Tongue (tissue), 2 donors: ENCODE results near the gene TBXAS1. TPM values are rescaled to one million over a fixed set of nuclear protein-coding genes. Genes with fewer than 3 reads are reported as not detected.

Experiments used
- DNase-seq: peaks from one replicate; pipeline ENCODE4 v3.0.0-alpha.2; 2015
- total RNA-seq: library from RNA; depleted of rRNA; stranded (reverse); fragments of >200 nt; gene quantifications from one replicate; pipeline ENCODE4 v1.2.3, GENCODE V29; 2014

Gene TBXAS1
- total RNA-seq, 1 donor from 2014 or later = 7.6 TPM

DNA sequence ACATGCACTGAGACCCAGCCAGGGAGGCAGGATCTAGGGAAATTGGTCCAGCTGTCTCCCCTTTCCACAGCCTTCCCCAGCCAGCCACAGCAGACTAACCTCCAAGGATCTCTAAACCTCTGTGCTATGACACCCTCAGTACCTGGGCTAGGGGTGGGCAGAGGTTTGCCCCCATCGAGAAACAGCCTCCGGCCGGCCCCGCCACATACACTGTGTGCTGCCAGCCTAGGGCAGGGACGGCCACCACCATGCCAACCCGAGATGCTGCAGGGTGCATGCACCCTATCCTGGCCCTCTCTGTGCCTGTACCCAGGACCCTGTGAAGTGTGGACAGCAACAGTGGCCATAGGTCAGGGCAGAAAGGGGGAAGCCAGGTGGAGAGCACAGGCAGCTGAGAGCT is 175.6 kb downstream of the TBXAS1 start:
- DNase-seq = no peak

DNA sequence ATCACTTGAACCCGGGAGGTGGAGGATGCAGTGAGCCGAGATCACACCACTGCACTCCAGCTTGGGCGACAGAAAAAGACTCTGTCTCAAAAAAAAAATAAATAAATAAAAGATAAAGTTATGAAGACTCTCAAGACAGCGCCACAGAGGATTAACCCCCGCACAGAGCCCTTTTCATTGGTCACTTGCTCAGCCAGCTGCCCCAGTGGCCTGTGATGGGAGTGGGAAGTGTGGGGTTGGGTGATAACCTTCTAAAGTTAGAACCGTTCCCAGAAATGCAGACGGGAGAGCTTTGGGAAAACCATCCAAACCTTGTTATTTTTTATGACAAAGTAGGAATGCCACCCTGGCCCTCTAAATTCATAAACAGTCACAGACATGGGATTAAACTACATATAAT is 176.3 kb downstream of the TBXAS1 start:
- DNase-seq = no peak

DNA sequence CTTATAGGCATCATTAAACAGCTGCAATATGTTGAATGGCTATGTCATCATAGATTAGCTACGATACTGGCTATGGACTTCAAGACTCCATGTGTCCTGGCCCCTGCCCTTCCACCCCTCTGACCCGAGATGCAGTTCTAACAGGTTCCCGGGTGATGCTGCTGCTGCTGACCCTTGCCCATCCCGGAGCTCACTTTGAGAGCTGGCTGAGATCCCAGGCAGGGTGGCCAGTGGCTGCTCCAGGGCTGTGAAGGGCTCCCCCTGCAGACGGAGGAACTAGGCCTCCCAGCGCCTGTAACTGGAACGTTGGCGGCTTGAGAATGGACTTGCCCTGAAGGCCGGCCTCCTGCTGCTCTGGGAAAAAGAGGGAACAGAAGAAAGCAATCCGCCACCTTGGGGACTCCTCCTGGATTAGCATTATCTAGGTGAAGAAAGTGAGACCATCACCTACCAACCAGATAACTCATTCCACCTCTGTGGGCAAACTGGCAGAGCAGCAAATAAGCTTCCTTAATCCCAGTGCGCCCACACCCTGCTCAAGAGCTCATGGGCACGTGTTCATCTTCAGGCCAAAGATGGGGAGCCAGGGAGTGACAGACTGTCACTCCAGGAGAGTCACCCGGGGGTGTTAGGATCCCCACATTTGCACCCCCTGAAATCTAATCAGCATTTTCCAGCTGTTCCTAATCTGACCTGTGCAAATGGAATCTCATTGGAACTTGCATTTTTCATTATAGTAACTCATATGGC is 176.9 kb downstream of the TBXAS1 start:
- DNase-seq = no peak

DNA sequence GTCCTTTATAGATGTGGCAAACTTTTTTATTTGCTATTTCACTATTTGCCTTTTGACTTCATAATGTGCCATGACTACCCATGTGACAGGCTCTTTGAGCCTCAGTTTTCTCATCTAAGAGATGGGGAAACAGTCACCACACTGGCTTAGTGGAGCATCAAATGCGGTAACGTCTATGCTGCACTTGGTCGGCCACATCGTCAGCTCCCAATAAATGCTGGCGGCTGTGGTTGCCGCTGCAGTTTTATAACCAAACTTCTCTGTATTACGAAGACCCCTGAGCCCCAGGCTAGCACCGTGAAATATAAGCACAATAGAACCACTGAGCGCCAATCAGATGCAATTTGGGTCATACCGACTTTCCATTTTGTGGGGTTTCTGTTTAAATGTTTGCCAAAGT is 177.5 kb downstream of the TBXAS1 start:
- DNase-seq = no peak

DNA sequence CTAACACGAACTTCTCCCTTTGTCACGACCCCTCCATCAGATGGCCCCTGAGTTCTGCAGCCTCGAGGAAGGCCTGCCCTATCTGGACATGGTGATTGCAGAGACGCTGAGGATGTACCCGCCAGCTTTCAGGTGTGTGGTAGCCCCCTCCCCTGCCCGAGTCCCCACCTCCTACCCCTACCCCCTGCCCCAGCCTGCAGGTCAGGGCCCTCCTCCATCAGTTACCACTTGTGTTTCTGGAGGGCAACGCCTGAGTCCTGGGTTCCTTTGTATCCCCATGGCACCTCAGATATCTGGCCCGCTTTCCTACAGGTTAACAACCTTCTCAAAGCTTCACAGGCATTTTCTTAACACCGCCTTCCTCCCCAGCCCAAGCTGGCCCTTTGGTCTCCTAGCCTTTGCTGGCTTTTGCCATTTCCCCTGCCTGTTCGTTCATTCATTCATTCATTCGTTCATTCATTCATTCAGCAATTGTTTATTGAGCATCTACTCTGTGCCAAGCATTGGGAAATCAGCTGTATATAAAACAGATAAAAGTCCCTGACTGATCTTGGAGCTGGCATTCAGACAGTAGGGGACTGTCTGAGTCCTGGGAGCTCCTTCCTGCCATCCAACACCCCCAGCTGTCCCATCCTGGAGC is 178.1 kb downstream of the TBXAS1 start:
- DNase-seq = no peak

DNA sequence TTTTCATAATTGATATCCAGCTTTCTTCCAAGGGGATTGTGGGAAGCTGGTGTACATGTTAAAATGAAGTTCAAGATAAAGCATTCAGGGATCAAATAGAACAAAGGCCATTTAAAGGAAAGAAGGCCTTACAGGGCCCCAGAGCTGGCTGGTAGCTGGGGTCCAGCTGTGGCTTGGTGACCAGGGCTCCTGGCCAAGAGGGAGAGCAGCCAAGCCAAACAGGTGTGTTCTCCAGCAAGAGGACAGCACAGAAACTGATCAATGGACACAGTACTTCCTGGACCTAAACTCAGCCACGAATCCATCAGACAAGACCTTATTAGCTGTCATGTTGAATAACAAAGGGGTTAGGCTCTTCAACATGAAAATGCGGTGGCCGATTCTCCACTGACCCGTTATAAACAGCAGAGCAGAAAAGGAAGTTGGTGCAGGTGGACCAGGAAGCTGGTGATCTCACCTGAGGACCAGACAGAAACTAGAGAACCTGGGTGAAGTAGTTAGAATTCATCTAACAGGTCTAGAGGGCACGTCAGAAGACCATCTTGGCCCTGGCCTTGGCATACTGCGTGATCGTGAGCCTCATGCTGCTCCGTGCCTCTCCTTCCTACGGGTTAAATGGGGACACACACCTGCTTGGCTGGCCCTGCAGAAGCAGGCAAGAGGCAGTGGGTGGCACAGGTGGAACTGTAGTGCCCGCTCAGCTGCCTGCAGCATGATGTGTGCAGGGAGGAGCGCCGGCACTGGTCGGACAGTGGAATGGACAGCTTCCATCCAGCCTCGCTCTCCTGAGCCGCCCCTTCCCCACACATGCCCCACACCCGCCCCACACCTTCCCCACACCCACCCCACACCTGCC is 179.9 kb downstream of the TBXAS1 start:
- no peak for DNase-seq

DNA sequence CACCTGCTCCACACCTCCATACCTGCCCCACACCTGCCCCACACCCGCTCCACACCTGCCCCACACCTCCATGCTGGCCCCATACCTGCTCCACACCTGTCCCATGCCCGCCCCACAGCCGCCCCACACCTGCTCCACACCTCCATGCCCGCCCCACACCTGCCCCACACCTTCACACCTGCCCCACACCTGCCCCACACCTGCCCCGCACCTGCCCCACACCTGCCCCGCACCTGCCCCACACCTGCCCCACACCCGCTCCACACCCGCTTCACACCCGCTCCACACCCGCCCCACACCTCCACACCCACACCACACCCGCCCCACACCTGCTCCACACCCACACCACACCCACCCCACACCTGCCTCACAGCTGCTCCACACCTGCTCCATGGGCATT is 180.7 kb downstream of the TBXAS1 start:
- DNase-seq = no peak

DNA sequence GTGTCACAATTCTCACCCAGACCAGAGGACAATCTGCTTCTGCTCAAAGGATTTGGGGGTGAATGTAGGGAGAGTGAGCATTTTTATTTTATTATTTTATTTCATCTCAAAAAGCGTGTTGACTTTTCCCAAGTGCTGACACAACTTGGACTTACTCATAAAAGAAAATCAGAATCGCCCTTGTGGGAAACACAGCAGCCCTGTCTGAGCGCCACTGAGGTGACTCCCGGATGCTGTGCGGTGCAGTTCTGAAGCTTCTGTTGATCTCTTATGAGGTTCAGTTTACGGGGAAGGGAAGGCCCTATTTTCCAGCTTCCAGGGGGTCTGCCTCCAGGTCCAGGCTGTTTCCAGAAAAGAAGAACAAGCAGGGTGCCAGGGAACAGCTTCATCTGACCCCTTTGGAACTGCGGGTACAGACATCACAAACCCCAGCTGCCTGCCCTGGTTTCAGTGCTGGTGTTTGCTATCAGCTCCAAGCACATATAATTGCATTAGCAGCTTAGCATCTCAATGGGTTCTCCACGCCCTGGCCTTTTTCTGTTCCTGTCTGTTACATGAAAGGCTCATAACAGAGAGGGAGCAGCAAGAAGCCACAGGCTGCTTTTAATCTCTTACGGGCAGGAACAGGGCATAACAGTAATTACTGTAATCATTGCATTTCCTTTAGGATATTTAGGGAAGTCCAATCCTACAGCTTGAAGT is 181.3 kb downstream of the TBXAS1 start:
- DNase-seq = no peak

DNA sequence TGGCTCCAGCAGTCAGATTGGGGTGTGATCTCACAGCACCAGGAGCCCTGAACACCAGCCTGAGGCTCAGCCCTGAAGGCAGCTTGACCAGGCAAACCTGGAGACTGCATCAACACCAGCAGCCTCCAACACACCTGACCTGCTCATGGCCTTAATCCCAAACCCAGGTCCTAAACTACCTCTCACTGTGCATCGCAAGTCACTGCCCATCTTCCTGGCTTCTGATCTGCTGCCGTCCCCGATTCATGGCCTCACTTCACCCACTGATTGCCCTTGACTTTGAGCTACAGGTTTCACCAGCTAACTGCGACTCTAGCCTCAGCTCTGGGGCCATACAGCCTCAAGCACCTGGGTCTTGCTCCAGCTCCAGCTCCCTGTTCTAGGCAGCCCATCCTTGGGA is 184.6 kb downstream of the TBXAS1 start:
- no peak for DNase-seq

DNA sequence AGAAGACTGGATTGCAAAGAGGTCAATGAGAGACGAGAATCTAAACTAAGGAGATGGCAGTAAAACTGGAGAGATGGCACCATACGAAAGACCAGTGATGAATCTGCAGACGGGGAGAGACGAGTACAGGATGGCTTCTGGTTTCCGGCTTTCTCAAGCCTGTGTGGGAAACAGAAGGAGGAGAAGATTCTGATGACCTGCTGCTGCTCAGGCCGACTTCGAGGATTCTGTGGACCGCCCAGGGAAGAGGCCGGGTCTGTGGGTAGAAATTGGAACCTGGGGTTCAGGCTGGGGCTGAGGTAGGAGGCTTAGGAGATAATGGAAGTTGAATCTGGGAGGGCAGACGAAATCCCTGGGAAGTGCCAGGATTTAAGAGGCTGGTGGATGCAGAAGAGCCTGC is 185.1 kb downstream of the TBXAS1 start:
- no peak for DNase-seq

DNA sequence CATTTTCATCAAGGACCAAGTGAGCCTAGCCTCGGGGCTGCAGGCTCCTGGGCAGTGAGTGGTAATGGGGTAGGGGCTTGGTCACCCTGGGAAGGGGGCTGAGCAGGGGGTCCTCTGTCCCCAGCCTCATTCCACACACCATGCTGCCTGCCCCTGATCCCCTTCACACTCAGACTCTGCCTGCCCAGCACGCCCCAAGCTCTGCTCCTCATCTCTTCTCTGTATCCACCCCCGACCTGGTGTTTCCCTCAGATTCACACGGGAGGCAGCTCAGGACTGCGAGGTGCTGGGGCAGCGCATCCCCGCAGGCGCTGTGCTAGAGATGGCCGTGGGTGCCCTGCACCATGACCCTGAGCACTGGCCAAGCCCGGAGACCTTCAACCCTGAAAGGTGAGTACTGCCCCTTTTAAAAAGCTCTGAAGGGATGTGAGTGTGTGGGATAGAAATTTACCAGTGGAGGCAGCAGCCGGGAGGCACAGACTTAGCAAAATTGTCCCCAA is 186.5 kb downstream of the TBXAS1 start:
- DNase-seq = no peak

DNA sequence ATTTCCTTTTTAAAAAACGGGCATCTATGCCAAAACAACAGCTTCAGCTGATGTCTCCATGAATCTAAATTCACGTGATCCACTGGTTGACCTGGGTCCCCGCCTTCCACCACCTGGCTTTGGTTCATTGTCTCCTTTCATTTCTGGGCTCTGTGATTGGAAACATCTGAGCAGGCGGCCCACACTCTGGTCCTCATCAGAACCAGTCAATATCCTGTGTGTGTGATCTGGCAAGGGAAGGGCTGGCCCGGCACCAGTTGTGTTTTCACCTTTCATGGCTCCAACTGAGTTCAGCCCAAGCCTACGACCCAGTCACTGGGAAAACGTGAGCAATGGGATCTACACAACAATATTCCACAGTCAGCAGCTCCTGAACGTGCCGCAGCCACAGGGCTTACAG is 187.5 kb downstream of the TBXAS1 start:
- no peak for DNase-seq

DNA sequence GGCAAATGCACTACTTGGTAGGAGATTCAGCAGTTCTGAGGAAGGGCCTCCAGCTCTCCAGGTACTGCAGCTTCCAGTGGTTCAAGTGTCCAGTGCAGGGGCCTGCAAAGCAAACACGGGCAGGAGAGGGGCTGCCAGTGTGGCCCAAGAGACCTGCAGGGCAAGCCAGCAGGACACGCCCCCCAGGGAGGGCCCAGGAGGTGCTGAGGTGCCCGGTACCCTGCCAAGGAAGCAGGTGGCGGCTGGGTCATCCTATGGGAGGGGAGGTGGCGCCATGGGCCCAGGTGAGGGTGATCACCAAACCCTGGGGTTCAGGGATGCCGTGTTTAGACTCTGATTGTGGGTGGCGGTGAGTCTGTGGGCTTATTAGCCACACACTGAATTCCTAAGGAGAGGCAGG is 188.0 kb downstream of the TBXAS1 start:
- no peak for DNase-seq

DNA sequence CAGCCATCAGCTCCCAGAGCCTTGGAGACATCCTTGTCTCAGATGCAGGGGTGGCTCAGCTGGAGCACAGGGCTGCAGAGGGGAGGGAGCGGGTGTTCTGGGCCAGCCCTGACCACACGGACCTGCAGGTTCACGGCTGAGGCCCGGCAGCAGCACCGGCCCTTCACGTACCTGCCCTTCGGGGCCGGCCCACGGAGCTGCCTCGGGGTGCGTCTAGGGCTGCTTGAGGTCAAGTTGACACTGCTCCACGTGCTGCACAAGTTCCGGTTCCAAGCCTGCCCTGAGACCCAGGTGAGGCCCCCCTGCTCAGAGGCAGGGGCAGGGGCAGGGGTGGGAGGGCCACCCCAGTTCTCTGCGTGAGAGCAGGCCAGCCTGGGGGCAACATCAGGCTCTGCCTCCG is 188.5 kb downstream of the TBXAS1 start:
- DNase-seq = no peak

DNA sequence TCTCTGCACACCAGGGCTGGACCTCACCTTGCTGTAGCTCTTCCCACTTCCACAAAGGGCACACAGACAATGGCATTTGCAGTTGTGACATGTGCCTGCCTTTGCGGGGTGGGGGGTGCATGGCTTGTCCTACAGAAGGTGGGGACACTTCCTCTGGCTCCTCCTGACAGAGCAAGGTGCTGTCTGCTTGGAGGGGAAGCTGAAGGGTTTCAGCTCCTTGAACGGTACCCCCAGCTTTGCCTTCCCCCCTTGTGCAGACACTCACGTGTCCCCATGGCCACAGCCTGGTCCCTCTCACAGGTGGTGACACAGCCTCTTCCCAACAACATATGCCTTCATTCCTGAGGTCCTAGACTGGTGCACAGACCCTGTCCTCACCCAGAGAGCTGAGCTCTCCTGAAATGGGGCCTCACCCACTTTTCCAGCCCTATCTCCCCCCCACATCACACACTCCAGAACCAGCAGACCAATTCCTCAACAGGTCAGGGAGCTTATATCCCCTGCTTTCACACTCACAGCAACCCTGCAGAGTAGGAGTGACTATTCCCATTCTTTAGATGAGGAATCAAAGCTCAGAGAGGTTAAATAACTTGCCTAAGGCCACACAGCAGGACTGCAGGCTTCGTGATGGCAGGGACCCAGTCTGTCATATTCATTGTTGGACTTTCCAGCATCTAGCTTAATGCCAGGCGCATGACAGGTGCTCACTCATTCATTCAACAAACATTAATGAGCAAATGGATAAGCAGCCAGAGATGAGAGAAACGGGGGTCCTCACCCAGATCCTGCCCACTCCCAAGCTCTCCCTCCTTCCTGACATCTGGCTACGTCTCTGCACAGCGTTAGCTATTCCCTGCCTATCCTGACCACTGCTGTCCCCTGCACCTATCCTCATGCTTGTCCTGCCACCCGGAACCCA is 189.3 kb downstream of the TBXAS1 start:
- no peak for DNase-seq

DNA sequence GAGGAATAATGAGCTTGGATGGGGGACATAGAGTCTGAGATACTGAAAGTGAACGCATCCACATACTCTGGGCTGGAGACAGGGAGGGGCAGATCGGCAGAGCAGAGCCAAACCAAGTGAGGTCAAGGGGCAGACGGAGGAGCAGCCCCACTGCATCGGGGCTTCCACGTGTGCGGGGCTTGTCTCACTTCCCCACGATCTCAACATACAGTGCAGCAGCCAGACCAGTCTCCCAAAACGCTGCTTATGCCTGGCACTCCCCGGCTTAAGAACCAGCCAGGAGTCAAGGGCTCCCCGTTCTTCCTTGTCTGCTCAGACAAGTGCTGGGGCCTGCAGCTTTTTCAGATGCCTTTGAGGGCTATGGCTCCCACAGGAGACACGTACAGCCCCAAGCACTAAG is 190.1 kb downstream of the TBXAS1 start:
- DNase-seq = no peak

DNA sequence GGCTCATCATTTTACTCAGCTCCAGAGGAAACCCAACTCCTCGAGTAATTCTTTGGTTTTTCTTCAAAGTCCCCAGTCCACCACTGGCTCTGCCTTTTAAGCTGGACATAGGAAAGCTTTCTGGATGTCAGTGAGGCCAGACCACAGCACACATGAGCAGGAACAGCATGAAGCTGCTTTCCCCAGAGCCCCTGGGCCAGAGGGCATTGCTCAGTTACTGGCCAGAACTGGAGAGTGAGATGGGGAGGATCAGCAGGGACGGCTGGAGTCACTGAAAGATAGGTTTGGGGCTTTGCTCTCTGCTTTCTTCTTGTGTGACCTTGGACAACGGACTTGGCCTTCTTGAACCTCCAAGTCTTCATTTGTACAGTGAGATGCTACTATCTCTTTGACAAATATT is 190.5 kb downstream of the TBXAS1 start:
- no peak for DNase-seq

DNA sequence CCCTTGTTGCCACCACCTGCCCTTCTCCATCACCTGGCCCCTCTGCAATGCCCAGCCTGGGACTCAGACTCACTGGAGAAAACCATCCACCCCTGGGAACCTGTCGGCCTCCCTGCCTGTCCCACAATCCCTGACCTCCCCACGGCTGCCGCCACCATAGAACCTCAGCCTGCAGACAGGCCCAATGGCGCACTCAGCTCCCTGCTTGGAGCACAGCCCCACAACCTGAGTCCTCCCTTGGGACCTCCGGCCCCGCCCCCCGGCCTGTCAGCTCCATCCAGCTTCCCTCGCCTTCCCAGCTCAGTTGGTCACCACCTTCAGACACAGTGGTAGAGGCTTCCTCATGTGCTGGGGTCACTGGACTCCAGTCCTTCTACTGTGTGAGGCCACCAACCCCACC is 192.5 kb downstream of the TBXAS1 start:
- DNase-seq = no peak

DNA sequence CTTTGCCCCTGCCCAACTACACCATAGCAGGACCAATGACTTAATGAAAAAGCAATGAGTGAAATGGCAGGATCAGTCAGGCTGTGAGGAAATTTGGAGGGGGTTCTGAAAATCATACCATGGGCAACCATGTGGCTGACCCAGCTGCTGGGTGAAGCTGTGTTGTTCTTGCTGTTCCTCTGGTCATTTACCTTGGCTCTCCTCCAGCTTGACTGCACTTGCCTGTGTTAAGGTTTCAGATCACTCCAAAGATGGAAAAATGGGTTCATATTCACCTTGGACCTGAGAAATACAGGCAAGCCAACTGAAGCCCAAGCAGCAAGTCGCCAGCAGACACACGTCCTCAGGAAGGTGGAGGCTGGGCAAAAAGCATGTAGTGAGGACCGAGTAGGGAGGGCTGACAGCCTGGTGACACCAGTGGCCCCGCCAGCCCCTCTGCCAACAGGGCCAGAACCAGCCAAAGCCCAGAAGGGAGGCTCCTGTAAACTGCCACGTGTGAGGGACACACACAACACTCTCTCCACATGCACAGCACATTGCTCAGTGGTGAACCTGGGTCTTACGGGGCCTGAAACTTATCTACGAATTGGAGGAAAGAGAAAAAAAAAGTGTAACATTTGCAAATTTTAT is 193.6 kb downstream of the TBXAS1 start:
- no peak for DNase-seq

DNA sequence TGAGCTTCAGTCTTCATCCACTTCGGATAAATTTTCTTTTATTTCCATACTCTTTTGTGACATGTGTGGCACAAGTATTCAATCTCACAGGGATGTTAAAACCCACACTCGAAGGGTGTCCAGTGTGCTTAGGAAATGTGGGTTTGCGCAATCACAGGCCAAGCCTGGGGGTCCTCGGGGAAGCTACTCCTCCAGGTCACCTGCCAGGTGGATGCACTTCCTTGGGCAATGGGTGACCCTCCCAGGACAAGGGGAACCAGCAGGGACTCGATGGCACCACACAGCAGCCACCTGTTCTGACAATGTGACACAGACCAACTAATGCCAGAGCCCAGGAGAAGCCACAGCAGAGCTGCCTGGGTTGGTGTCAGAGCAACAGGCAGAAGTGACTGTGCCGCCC is 194.7 kb downstream of the TBXAS1 start:
- DNase-seq = no peak

DNA sequence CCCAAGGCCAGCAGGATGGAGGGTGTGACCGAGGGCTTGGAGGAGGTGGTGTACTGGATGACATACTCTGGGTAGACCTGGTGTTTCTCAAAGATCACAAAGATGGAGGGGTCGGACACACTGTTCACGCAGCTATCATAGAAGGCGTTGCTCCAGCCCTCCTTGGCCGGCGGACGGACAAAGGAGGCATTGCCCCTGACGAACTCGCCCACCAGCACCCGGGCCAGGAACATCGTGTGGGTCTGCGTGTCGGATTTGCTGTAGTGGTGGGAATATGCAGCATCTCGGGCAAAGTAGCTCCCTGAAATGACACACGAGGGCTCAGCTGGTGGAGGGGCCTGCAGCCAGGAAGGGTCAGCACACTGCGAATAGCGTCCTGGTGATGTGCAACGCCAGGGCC is 195.5 kb downstream of the TBXAS1 start:
- DNase-seq = no peak
